Left forelimb (tissue), 1 donor: ENCODE data around the gene STARD7.
"Not testable (repeated sequence)": the region's sequence is repeated elsewhere in the genome, so short reads cannot be mapped to it uniquely, and the experiment has no call there.

Experiments used
- DNase-seq: peaks from one replicate; pipeline ENCODE4 v3.0.0-alpha.2; 2018; ENCODE audit warnings: low spot score

The STARD7 gene

GRCh38 chr2:96163768-96164429 is 44.7 kb downstream of the STARD7 start:
- DNase-seq = no peak

GRCh38 chr2:96163415-96163767 is 45.2 kb downstream of the STARD7 start:
- no peak for DNase-seq

GRCh38 chr2:96161898-96162297 is 46.7 kb downstream of the STARD7 start:
- no peak for DNase-seq

- DNase-seq = not testable (repeated sequence)
Measured at GRCh38 chr2:96160366-96160765, 48.3 kb downstream of the STARD7 start.

GRCh38 chr2:96159084-96159830 is 49.4 kb downstream of the STARD7 start:
- DNase-seq = no peak

GRCh38 chr2:96158554-96158940 is 50.1 kb downstream of the STARD7 start:
- DNase-seq = no peak

GRCh38 chr2:96157649-96158553 is 50.7 kb downstream of the STARD7 start:
- peak; percentile 55 for DNase-seq

- DNase-seq = peak; percentile 53
Measured at GRCh38 chr2:96156926-96157648, 51.5 kb downstream of the STARD7 start.

- peak; percentile 53 for DNase-seq
Measured at GRCh38 chr2:96156011-96156820, 52.4 kb downstream of the STARD7 start.

GRCh38 chr2:96154506-96155380 is 53.9 kb downstream of the STARD7 start:
- peak; percentile 56 for DNase-seq

- peak; percentile 42 for DNase-seq
Measured at GRCh38 chr2:96153991-96154431, 54.6 kb downstream of the STARD7 start.

GRCh38 chr2:96153291-96153713 is 55.3 kb downstream of the STARD7 start:
- peak; percentile 55 for DNase-seq

GRCh38 chr2:96152304-96153161 is 56.1 kb downstream of the STARD7 start:
- peak; percentile 50 for DNase-seq

GRCh38 chr2:96151595-96152303 is 56.9 kb downstream of the STARD7 start:
- peak; percentile 44 for DNase-seq

GRCh38 chr2:96150791-96151594 is 57.6 kb downstream of the STARD7 start:
- peak; percentile 49 for DNase-seq

- peak; percentile 57 for DNase-seq
Measured at GRCh38 chr2:96150007-96150640, 58.5 kb downstream of the STARD7 start.
